GM21576 (cell line): Measurements from ENCODE around the gene GMCL1.
"Not testable (repeated sequence)": the region's sequence is repeated elsewhere in the genome, so short reads cannot be mapped to it uniquely, and the experiment has no call there.

Experiments
- ATAC-seq: cut with Tn5 transposase; IDR thresholded peaks from one replicate; pipeline ENCODE4 v1.9.1; 2021; ENCODE audit warnings: mild to moderate bottlenecking, moderate library complexity; ENCODE audit not compliant: unreplicated experiment

Gene GMCL1

GRCh38 chr2:69807821-69808540 lies 21.5 kb upstream of the GMCL1 start:
- ATAC-seq, result no peak

DNA sequence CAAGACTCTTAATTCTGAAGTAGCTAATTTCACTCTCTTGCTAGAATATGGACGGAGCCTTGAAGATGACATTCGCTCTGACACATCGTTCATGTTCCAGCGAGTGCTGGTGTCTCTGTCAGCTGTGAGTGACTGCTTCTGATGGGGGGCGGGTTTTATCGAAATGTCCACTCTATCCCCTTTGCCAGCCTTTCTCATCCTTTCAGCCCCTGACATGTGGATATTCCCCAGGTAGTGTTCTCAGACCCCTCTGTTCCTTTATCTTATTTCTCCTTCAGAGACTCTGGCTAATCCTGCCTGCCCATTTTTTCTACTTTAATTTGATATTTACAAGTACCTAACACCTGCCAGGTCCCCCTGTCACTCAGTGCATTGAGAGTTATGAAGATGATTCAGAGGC lies 18.9 kb upstream of the GMCL1 start:
- no peak for ATAC-seq

GRCh38 chr2:69811018-69811417 lies 18.4 kb upstream of the GMCL1 start:
- no peak for ATAC-seq

DNA sequence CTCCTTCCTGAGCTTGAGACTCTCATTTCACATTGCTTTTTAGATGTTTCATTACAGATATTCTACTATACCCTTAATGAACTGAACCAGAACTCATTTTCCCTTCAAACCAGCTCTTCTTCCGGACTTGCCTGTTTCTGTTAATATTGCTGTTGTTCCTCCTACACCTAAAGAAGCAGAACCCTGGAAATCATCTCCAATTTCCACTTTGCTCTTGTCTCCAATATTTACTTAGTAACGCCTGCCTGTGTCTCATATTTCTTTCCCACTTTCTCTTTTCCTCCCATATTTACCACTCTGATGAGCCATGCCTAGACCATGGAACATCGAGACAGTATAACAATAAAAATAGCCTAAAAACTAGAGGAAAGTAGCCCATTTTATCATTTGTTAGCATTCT lies 17.9 kb upstream of the GMCL1 start:
- ATAC-seq, result no peak

DNA sequence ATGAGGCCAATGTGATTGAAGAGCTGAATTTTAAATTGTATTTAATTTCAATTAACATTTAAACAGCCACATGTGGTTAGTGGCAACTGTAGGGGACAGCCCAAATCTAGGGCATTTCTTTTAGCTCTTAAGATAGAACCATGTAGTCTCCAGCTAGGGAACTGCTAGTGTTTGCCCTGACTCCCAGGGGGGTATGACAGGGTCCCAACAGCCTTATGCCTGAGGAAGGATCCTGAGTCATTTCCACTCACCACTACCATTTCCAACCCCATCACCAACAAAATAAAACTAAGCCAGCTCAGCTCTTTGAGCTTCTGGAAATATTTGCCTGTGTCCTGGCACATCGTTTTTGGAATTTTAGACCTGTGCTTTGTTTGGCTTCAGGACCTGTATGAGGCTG lies 13.7 kb upstream of the GMCL1 start:
- ATAC-seq, result no peak

- no peak for ATAC-seq
These were observed 12.4 kb upstream of the GMCL1 start for GRCh38 chr2:69816923-69817542.

GRCh38 chr2:69817729-69818501 lies 11.5 kb upstream of the GMCL1 start:
- ATAC-seq, result no peak

DNA sequence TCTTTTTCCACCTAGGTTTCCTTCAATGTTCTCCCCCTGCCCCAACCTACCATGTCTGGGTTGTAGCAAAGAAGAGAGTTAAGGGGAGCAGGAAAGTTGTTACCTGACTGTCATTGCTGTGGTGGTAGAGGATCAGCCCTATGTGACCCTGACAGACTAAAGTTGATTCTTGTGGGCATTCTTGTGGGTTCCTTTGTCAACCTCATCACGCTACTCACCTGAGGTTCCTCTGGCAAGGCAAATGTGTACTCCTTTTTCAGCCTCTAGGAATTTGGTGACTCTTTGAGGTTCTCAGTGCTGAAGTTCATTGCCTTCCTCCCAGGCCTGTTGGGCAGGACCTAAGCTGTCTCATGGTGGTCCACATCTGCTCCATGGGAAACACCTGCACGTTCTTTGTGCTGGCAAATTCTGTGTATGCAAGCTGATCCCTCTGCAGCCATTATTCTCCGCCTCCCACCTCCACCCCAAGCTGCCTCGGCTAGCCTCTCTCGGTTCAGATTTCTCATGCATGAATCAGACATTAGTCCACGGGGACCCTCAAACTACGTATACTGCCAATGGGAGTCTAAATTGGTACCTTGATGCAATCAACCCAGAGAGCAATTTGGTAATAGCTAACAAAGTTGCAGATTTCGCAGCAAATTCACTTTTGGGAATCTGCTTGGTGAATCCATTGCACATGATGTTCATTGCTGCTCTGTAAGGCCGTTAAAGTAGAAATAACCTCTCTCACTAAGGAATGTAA lies 1.5 kb upstream of the GMCL1 start:
- ATAC-seq, result no peak

GRCh38 chr2:69828938-69829255 lies 563 bp upstream of the GMCL1 start:
- peak; percentile 3 for ATAC-seq

- peak; percentile 20 for ATAC-seq
These were observed 815 bp downstream of the GMCL1 start for GRCh38 chr2:69830045-69830905.

DNA sequence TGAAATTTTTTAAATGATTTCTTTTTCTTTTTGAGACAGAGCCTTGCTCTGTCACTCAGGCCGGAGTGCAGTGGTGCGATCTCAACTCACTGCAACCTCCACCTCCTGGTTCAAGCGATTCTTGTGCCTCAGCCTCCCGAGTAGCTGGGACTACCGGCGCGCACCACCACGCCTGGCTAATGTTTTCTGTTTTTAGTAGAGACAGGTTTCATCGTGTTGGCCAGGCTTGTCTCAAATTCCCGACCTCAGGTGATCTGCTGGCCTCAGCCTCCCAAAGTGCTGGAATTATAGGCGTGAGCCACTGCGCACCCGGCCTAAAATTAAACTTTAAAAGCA lies 1.4 kb downstream of the GMCL1 start:
- not testable (repeated sequence) for ATAC-seq

DNA sequence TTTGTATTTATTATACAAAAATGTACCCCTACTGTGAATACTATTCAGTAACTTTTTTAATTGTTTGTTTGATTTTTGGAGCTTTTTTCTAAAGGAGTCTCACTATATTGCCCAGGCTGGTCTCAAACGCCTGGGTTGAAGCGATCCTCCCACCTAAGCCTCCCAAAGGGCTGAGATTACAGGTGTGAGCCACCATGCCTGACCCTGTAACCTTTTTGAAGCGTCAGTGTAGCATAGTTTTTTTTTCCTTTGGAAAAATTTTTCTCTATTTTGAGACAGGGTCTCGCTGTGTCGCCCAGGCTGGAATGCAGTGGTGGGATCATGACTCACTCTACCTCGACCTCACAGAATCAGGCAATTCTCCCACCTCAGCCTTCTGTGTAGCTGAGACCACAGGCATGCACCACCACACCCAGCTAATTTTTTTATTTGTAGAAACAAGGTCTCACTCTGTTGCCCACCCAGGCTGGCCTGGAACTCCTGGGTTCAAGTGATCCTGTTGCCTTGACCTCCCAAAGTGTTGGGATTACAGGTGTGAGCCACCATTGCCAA lies 2.0 kb downstream of the GMCL1 start:
- ATAC-seq, result no peak

- no peak for ATAC-seq
These were observed 4.3 kb downstream of the GMCL1 start for GRCh38 chr2:69833752-69834151.

- ATAC-seq, result no peak
These were observed 6.2 kb downstream of the GMCL1 start for GRCh38 chr2:69835666-69836065.

DNA sequence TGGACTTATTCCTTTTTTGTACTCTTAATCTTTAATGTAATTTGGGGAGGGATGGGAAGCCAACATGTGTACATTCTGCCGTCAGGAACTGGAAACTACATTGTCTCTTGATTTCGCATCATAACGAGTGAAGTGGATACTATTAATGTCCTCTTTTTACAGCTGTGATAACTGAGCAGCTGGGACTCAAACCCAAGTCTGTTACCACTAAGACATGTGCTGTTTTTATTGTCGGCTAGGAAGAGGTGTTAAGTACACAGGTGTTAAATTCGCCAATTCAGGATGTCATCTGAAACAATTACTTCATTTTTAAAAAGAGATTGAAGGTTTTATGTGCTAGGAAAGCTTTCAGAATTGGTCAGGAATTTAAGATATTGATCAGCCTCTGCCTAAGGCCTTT lies 6.9 kb downstream of the GMCL1 start:
- ATAC-seq, result no peak

GRCh38 chr2:69837533-69837932 lies 8.1 kb downstream of the GMCL1 start:
- ATAC-seq, result no peak

DNA sequence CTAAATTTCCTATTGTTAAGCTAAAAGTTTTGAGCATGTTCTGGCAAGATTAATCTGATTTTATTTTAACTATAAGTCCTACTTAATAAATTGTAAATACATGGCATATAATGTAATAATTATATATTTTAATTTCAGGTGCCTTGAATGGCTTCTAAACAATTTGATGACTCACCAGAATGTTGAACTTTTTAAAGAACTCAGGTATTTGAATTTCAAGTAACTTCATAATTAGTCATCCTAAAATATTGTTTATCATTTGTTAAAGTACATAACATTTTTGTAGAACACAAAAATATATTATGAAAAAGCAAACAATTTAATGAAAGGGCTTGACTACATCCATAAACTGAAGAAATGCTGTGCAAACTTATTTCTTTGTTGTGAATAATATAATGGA lies 14.5 kb downstream of the GMCL1 start:
- no peak for ATAC-seq

DNA sequence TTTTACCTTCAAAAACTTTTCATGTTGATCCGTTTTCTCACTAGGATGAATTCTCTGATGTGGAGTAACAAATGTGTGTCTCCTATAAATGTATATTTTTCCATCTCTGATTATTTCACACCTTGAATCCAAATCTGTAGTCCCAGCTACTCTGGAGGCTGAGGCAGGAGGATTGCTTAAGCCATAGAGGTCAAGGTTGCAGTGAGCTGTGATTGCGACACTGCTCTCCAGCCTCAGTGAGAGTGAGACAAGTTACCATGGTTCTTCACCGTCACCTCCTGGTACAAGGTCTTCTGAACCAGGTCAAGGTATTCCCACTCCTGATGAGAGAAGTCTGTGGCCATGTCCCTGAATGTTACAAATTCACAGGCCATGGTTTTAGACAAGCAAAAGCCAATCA lies 15.1 kb downstream of the GMCL1 start:
- no peak for ATAC-seq

GRCh38 chr2:69846182-69847067 lies 17.0 kb downstream of the GMCL1 start:
- no peak for ATAC-seq
